Karpas-422 (cell line): ENCODE measurements around the gene ASPHD2. TPM values are rescaled to one million over a fixed set of nuclear protein-coding genes. Genes with fewer than 3 reads are reported as not detected.
"Not testable (repeated sequence)": the region's sequence is repeated elsewhere in the genome, so short reads cannot be mapped to it uniquely, and the experiment has no call there.

ENCODE experiments used
- DNase-seq: peaks from one replicate; pipeline ENCODE4 v3.0.0-alpha.2; 2015
- H2AFZ ChIP-seq: fragments of 200-600 bp; sonication (generic); 2 replicates; pipeline ENCODE4 v1.6.1; 2014; ENCODE audit warnings: antibody characterized with exemption, low read length, mixed read lengths
- H3K27ac ChIP-seq: fragments of 200-600 bp; sonication (generic); 2 replicates; pipeline ENCODE4 v1.5.1; 2014; ENCODE audit warnings: mild to moderate bottlenecking, low read length, moderate library complexity
- H3K27me3 ChIP-seq: fragments of 200-600 bp; sonication (generic); 2 replicates; pipeline ENCODE4 v1.6.1; 2014; ENCODE audit warnings: low read length, mixed read lengths
- H3K36me3 ChIP-seq: fragments of 200-600 bp; sonication (generic); 2 replicates; pipeline ENCODE4 v1.6.1; 2014; ENCODE audit warnings: low read length, mixed read lengths; ENCODE audit not compliant: insufficient read depth
- H3K4me1 ChIP-seq: fragments of 200-600 bp; sonication (generic); 2 replicates; pipeline ENCODE4 v1.6.1; 2014; ENCODE audit warnings: mild to moderate bottlenecking, low read length, mixed read lengths
- H3K4me2 ChIP-seq: fragments of 200-600 bp; sonication (generic); 2 replicates; pipeline ENCODE4 v1.6.1; 2014; ENCODE audit warnings: low read length, low read depth, mild to moderate bottlenecking; ENCODE audit not compliant: poor library complexity, severe bottlenecking
- H3K4me3 ChIP-seq: fragments of 200-600 bp; sonication (generic); 2 replicates; pipeline ENCODE4 v1.5.1; 2014; ENCODE audit warnings: mild to moderate bottlenecking, antibody characterized with exemption, low read length, mixed read lengths
- H3K79me2 ChIP-seq: fragments of 200-600 bp; sonication (generic); 2 replicates; pipeline ENCODE4 v1.6.1; 2014; ENCODE audit warnings: mild to moderate bottlenecking, low read length, mixed read lengths
- H3K9ac ChIP-seq: fragments of 200-600 bp; sonication (generic); 2 replicates; pipeline ENCODE4 v1.6.0; 2014; ENCODE audit warnings: low read length
- H3K9me2 ChIP-seq: fragments of 200-600 bp; sonication (generic), shearing (Covaris generic); replicated peaks from 2 replicates; pipeline ENCODE4 v1.6.0; 2014; ENCODE audit warnings: mild to moderate bottlenecking, low read length, moderate library complexity; ENCODE audit not compliant: insufficient read depth
- H3K9me3 ChIP-seq: fragments of 300-700, 200-600 bp; sonication (generic); 2 replicates; pipeline ENCODE4 v1.6.1; 2014; ENCODE audit warnings: low read length, mixed read lengths
- H4K20me1 ChIP-seq: fragments of 200-600 bp; sonication (generic); 2 replicates; pipeline ENCODE4 v1.6.1; 2014; ENCODE audit warnings: mild to moderate bottlenecking, antibody characterized with exemption, low read length, low read depth; ENCODE audit not compliant: insufficient read depth
- total RNA-seq: library from RNA; depleted of rRNA; stranded (reverse); fragments of >200 nt; shearing (Covaris generic); gene quantifications from 2 replicates; pipeline ENCODE4 v1.2.3, GENCODE V29; 2014; ENCODE audit warnings: low replicate concordance

ASPHD2 gene
- total RNA-seq, 1 experiment from 2014 or later: 33.3 TPM

DNA sequence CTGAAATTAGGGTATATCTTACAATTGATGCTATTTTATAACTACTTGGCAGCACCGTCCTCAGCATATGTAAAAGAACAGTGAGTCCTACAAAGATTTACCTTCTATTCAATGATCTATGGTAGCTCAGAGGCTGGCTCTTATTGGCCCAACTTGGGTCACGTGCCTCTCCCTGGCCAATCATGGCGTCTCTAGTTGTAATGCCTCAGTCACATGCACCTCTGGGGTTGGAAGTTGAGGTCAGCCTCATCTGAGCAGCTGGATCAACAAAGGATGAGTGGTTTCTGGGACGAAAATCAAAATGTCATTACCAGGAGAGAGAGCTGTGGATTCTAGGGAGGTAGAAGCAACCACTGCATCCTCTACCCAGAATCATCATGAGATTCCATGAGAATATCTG lies 22.9 kb upstream of the ASPHD2 start:
- Histone ChIP-seq H2AFZ (no peak overlapping the region), H3K9me3 (no peaks in the 10 kb centered on the region), H3K9me2 (no peaks in the 10 kb centered on the region), H3K79me2 (no peaks in the 10 kb centered on the region), H3K4me3 (no peak overlapping the region), H3K27me3 (no peaks in the 10 kb centered on the region), H4K20me1 (no peaks in the 10 kb centered on the region), H3K4me1 (peaks cover 12% of the 10 kb centered on the region), H3K9ac (no peak overlapping the region), H3K4me2 (no peak overlapping the region), H3K36me3 (no peaks in the 10 kb centered on the region), H3K27ac (no peak overlapping the region)
- DNase-seq: peak; percentile 78

DNA sequence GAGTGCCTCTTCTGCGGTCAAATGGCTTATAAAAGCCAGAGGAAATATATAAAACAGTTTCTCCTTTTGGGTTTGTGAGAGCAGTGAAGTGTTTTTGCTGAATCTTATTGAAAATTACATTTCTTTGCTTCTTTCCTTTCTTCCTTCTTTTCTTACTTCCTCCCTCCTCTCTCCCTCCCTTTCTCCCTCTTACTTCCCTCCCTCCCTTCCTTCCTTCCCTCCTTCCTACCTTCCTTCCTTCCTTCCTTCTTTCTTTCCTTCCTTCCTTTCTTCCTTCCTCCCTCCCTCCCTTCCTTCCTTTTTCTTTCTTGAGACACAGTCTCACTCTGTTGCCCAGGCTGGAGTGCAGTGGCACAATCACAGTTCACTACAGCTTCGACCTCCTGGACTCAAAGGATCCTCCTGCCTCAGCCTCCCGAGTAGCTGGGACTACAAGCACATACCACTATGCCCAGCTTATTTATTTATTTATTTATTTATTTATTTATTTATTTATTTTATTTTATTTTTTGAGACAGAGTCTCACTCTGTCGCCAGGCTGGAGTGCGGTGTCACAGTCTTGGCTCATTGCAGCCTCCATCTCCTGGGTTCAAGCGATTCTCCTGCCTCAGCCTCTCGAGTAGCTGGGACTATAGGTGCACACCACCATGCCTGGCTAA lies 20.4 kb upstream of the ASPHD2 start:
- H2AFZ ChIP-seq: not testable (repeated sequence)

DNA sequence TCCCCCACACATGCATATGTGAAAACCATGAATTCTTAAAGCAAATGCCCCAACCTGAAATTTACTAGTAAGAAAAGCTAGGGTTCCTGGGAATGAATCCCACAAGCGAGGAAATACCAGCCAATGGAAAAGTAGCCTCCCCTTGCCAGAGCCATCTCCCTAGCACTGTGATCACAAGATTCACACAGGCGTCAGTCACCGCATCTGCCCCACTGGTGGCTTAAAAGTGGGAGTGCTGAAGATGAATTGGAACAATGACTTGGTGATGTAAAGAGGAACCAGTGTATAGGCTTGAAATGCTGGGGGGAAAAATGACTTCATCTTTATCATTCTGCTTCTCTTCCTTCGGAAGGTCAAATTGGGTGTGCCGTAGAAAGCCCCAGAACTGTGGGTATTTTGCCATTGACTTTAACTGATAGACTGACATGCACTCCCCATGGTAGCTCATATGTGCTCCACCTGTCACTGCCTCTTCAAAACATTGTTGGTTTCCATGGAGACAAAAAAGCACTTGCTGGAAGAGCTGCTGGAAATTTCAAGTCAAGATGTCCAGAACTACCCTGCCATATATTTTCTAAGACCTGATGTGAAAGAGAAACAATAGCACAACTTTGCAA lies 19.2 kb upstream of the ASPHD2 start:
- Histone ChIP-seq H3K4me3 (no peak overlapping the region), H3K4me1 (peaks cover 3% of the 10 kb centered on the region), H3K27me3 (no peaks in the 10 kb centered on the region), H3K36me3 (no peaks in the 10 kb centered on the region), H3K27ac (no peak overlapping the region), H3K9ac (no peak overlapping the region), H3K9me2 (no peaks in the 10 kb centered on the region), H3K4me2 (no peak overlapping the region), H3K79me2 (no peaks in the 10 kb centered on the region), H3K9me3 (no peaks in the 10 kb centered on the region), H2AFZ (no peak overlapping the region), H4K20me1 (no peaks in the 10 kb centered on the region)
- DNase-seq: no peak

More for the DNA sequence above, 20.4 kb upstream of the ASPHD2 start:
- not testable (repeated sequence) for H3K79me2 ChIP-seq, H3K4me2 ChIP-seq, H3K9me3 ChIP-seq, DNase-seq, H4K20me1 ChIP-seq, H3K9me2 ChIP-seq, H3K36me3 ChIP-seq, H3K27me3 ChIP-seq, H3K9ac ChIP-seq, H3K27ac ChIP-seq, H3K4me3 ChIP-seq
- peaks cover 12% of the 10 kb centered on the region for H3K4me1 ChIP-seq

DNA sequence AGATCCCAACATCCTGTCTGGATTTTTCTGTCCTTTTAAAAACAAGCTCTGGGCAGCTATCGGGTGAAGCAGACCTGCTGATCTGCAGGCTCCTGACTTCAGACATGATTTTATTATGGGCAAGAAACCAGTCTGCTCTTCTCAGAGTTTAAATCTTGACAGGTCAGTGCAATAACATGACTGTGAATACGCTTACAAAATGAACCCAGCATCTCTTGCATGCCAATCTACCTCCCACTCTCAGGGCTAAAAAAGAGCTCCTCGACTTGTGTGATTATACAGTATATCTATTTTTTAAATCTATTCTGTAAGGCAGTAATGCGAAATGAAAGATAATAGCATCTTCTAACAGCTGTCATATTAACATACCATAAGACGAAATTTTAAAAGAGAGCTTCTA lies 18.7 kb upstream of the ASPHD2 start:
- H3K4me2 ChIP-seq: no peak overlapping the region
- no peaks in the 10 kb centered on the region for H3K27me3 ChIP-seq
- no peaks in the 10 kb centered on the region for H3K4me1 ChIP-seq
- no peaks in the 10 kb centered on the region for H3K36me3 ChIP-seq
- H3K9me3 ChIP-seq: no peaks in the 10 kb centered on the region
- no peaks in the 10 kb centered on the region for H4K20me1 ChIP-seq
- H3K27ac ChIP-seq: no peak overlapping the region
- no peak overlapping the region for H2AFZ ChIP-seq
- H3K9me2 ChIP-seq: no peaks in the 10 kb centered on the region
- DNase-seq: no peak
- H3K79me2 ChIP-seq: no peaks in the 10 kb centered on the region
- H3K9ac ChIP-seq: no peak overlapping the region
- H3K4me3 ChIP-seq: no peak overlapping the region

- H3K4me3 ChIP-seq: no peak overlapping the region
- no peak for DNase-seq
- no peaks in the 10 kb centered on the region for H3K4me1 ChIP-seq
- H3K9me2 ChIP-seq: no peaks in the 10 kb centered on the region
- no peaks in the 10 kb centered on the region for H4K20me1 ChIP-seq
- no peak overlapping the region for H3K4me2 ChIP-seq
- no peak overlapping the region for H3K27ac ChIP-seq
- H3K36me3 ChIP-seq: no peaks in the 10 kb centered on the region
- no peaks in the 10 kb centered on the region for H3K79me2 ChIP-seq
- no peaks in the 10 kb centered on the region for H3K27me3 ChIP-seq
- H3K9me3 ChIP-seq: no peaks in the 10 kb centered on the region
- H2AFZ ChIP-seq: no peak overlapping the region
- no peak overlapping the region for H3K9ac ChIP-seq
Observed at GRCh38 chr22:26414347-26414746, 14.7 kb upstream of the ASPHD2 start.

GRCh38 chr22:26416256-26416655 lies 12.8 kb upstream of the ASPHD2 start:
- H3K79me2 ChIP-seq: no peaks in the 10 kb centered on the region
- no peaks in the 10 kb centered on the region for H3K36me3 ChIP-seq
- no peak overlapping the region for H3K4me2 ChIP-seq
- H2AFZ ChIP-seq: no peak overlapping the region
- no peaks in the 10 kb centered on the region for H4K20me1 ChIP-seq
- no peak overlapping the region for H3K9ac ChIP-seq
- no peaks in the 10 kb centered on the region for H3K9me3 ChIP-seq
- H3K27me3 ChIP-seq: no peaks in the 10 kb centered on the region
- no peaks in the 10 kb centered on the region for H3K4me1 ChIP-seq
- H3K4me3 ChIP-seq: no peak overlapping the region
- H3K9me2 ChIP-seq: no peaks in the 10 kb centered on the region
- DNase-seq: no peak
- no peak overlapping the region for H3K27ac ChIP-seq

DNA sequence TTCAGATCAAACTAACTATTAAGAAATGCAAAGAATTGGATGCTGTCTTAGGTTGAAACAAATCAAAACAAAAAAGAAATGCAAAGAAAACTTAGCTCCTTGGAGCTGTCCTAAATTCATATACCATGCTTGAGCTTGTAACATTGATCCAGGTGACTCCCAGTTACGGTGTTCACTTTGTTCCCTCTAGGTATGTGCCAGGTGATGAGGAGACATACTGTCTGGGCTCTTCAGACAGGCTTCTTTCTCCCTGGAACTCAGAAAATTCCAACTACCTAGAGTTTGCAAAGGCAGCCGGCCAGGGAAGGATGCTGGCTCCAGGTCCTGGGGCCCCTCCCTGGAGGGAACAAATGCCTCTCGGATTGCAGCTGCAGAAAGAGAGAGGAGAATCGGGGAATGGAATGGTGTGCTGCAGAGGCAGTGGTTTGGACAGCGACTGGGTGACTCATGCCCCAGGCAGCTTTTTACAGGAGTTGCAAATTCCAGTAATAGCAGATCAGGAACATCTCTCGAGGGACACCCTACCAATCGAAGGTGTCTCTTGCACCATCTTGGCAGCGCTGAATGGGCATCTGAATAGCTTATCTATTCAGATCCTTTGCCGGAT lies 12.3 kb upstream of the ASPHD2 start:
- Histone ChIP-seq H3K36me3 (no peaks in the 10 kb centered on the region), H2AFZ (no peak overlapping the region), H3K27ac (no peak overlapping the region), H3K4me3 (no peak overlapping the region), H3K79me2 (no peaks in the 10 kb centered on the region), H3K4me2 (no peak overlapping the region), H3K9ac (no peak overlapping the region), H3K9me2 (no peaks in the 10 kb centered on the region), H4K20me1 (no peaks in the 10 kb centered on the region), H3K4me1 (no peaks in the 10 kb centered on the region), H3K27me3 (no peaks in the 10 kb centered on the region), H3K9me3 (no peaks in the 10 kb centered on the region)
- DNase-seq: no peak

DNA sequence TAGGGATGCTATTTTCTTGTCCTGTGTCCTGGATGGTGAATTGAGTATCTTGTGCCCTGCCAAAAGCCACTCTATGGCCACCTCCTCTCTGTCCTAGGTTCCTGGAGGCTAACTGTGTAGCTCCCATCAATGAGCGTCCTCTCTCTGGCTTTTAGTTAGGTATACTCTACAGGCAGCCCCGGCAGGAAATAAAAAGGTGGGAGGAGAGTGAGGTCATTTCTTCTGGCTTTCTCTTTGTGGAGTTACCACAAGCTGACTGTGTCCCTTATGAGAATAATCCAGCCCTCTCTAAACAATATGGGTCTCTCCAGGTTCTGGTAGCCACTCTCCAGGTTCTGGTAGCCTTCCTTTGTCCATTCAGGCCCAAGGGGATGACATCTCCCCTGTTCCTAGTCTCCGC lies 11.7 kb upstream of the ASPHD2 start:
- no peaks in the 10 kb centered on the region for H3K36me3 ChIP-seq
- no peaks in the 10 kb centered on the region for H4K20me1 ChIP-seq
- no peaks in the 10 kb centered on the region for H3K9me3 ChIP-seq
- H3K4me2 ChIP-seq: no peak overlapping the region
- DNase-seq: no peak
- no peak overlapping the region for H2AFZ ChIP-seq
- H3K27me3 ChIP-seq: no peaks in the 10 kb centered on the region
- no peak overlapping the region for H3K9ac ChIP-seq
- no peak overlapping the region for H3K27ac ChIP-seq
- H3K79me2 ChIP-seq: no peaks in the 10 kb centered on the region
- no peak overlapping the region for H3K4me3 ChIP-seq
- H3K4me1 ChIP-seq: no peaks in the 10 kb centered on the region
- no peaks in the 10 kb centered on the region for H3K9me2 ChIP-seq
